CD8-positive, alpha-beta memory T cell (primary cell): Measurements from ENCODE around the gene RAPGEF1. TPM values are rescaled to one million over a fixed set of nuclear protein-coding genes. Genes with fewer than 3 reads are reported as not detected.

Experiments
- CTCF ChIA-PET: fragments of 350-600 bp; sonication (Branson Sonifier 250); formaldehyde crosslinking; loops from one replicate; lab custom pipeline; 2021; ENCODE audit warnings: antibody characterized with exemption; lab: Charles Lee
- POLR2A ChIA-PET: fragments of 350-600 bp; sonication (Branson Sonifier 250); formaldehyde crosslinking; loops from one replicate; lab custom pipeline; 2021; ENCODE audit warnings: antibody characterized with exemption; lab: Charles Lee
- DNase-seq, 5 donors: peaks; one replicate each; pipeline versions ENCODE4 v3.0.0 to v3.0.0-alpha.2; 2020 to 2022; ENCODE audit warnings: mixed read lengths in 1 of 5
- H3K27ac ChIP-seq: one replicate; pipeline ENCODE4 v1.7.0; 2013; ENCODE audit warnings: low read depth, mild to moderate bottlenecking, low read length, moderate library complexity
- H3K27me3 ChIP-seq: 2 replicates; pipeline ENCODE4 v1.7.0; 2013; ENCODE audit warnings: low read length, mild to moderate bottlenecking; ENCODE audit not compliant: insufficient read depth, poor library complexity, severe bottlenecking
- H3K36me3 ChIP-seq: 2 replicates; pipeline ENCODE4 v1.7.0; 2013; ENCODE audit warnings: mild to moderate bottlenecking, low read length, moderate library complexity; ENCODE audit not compliant: insufficient read depth
- H3K4me1 ChIP-seq: 2 replicates; pipeline ENCODE4 v1.7.0; 2013; ENCODE audit warnings: mild to moderate bottlenecking, low read length, moderate library complexity; ENCODE audit not compliant: insufficient read depth
- H3K4me3 ChIP-seq: 2 replicates; pipeline ENCODE4 v1.7.0; 2013; ENCODE audit warnings: mild to moderate bottlenecking, low read length
- H3K9me3 ChIP-seq: 2 replicates; pipeline ENCODE4 v1.7.0; 2013; ENCODE audit warnings: mild to moderate bottlenecking, low read length
- H3K27ac Mint-ChIP-seq, 8 donors: one replicate each; pipeline ENCODE4 v1.8.0; 2020 to 2021; ENCODE audit warnings: mixed read lengths in 8 of 8, mild to moderate bottlenecking in 6 of 8, inconsistent platforms in 3 of 8, moderate library complexity in 3 of 8
- H3K27me3 Mint-ChIP-seq, 2 donors: one replicate each; pipeline ENCODE4 v1.8.0; 2020 to 2021; ENCODE audit warnings: mixed read lengths in 2 of 2, mild to moderate bottlenecking in 1 of 2, moderate library complexity in 1 of 2
- H3K36me3 Mint-ChIP-seq, 3 donors: one replicate each; pipeline ENCODE4 v1.8.0; 2020 to 2021; ENCODE audit warnings: mixed read lengths in 3 of 3, inconsistent platforms in 1 of 3, mild to moderate bottlenecking in 1 of 3
- H3K4me1 Mint-ChIP-seq, 3 donors: one replicate each; pipeline ENCODE4 v1.8.0; 2020 to 2021; ENCODE audit warnings: mixed read lengths in 3 of 3, inconsistent platforms in 1 of 3, mild to moderate bottlenecking in 1 of 3
- H3K4me3 Mint-ChIP-seq, 7 donors: one replicate each; pipeline ENCODE4 v1.8.0; 2020 to 2021; ENCODE audit warnings: mixed read lengths in 7 of 7, mild to moderate bottlenecking in 6 of 7, moderate library complexity in 4 of 7, inconsistent platforms in 2 of 7
- H3K9me3 Mint-ChIP-seq, 5 donors: one replicate each; pipeline ENCODE4 v1.8.0; 2020 to 2022; ENCODE audit warnings: mixed read lengths in 5 of 5, mild to moderate bottlenecking in 3 of 5, moderate library complexity in 2 of 5, inconsistent platforms in 1 of 5
- polyA plus RNA-seq: library from polyadenylated mRNA; unstranded; fragments of 300-500 nt; fragmentation: Illumina TruSeq; gene quantifications from one replicate; pipeline ENCODE4 v1.2.3, GENCODE V29; 2021
- total RNA-seq, 2 experiments: library from RNA; stranded (reverse); gene quantifications; one replicate each; pipeline ENCODE4 v1.2.3, GENCODE V29; 2021

RAPGEF1 gene
- total and polyA plus RNA-seq, 3 experiments from 2014 or later = 20.1 to 148 (median 145) TPM

DNA sequence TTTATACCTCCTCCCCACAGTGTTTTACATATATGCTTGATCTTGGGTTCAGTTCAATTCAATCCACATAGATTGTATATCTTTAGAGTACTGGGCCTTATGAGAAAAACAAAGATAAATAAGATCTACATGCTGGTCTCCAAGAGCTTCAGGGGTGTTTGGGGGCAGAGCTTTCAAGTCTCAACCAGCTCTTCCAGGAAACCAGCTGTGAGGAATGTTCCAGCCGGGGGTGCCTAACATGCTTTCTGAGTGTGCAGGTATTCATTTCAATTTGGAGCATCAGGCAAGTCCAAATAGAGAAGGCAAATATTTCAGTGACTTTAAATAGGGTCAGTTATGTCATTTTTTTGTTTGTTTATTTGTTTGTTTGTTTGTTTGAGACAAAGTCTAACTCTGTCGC lies 5.7 kb upstream of the RAPGEF1 start:
- Histone ChIP-seq H3K27me3 (no peaks in the 10 kb centered on the region), H3K4me1 (peaks cover 27% of the 10 kb centered on the region), H3K9me3 (no peaks in the 10 kb centered on the region), H3K4me3 (no peak overlapping the region), H3K36me3 (no peaks in the 10 kb centered on the region), H3K27ac (no peak overlapping the region)
- no peaks in the 10 kb centered on the region for H3K36me3 Mint-ChIP-seq
- DNase-seq = no peak
- no peaks in the 10 kb centered on the region for H3K9me3 Mint-ChIP-seq
- H3K27ac Mint-ChIP-seq = peak overlapping the region in 2 of 8 donors; percentile 64 to 77
- H3K4me3 Mint-ChIP-seq = no peak overlapping the region
- CTCF ChIA-PET = interaction anchor here (1.0 to 9.7 kb wide), 8 partner anchors 10 to 491 kb away, joined by 3 to 119 read pairs (median 5); no protein-coding TSS in a partner anchor
- POLR2A ChIA-PET = no interaction called here
- peaks cover 0 to 2% of the 10 kb centered on the region in 2 donors for H3K27me3 Mint-ChIP-seq
- peaks cover 22 to 38% (median 37%) of the 10 kb centered on the region in 3 donors for H3K4me1 Mint-ChIP-seq

- no peak overlapping the region for H3K27ac ChIP-seq
Observed at GRCh38 chr9:131744720-131745201, 4.9 kb upstream of the RAPGEF1 start.

DNA sequence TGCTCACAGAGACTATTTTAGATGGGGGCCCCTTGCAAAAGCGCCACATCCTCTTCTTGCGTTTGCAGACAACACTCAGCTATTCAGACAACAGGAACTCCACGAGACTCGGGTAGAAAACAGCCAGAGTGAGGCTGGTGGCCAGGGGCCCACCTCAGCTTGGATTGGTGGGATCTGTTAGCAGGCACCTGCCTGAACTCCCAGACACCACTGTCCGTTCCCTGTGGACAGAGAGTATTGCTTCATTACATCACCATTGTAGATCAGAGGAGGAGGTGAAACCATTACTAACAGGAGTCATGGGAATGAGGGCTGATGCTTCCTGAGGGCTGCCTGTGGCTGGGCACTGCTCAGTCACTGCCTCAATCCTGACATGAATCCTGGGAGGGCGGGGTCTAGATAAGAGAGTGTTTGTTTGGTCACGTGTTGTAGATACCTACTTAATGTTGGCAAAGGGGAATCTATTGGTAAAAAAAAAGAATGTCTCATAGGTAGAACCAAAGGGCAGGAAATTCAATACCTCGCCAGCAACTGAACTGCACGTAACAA lies 4.4 kb upstream of the RAPGEF1 start:
- POLR2A ChIA-PET = interaction anchor here (0.6 to 1.1 kb wide), 6 partner anchors 11 to 210 kb away, joined by 3 to 8 read pairs (median 3); no protein-coding TSS in a partner anchor
- peak overlapping the region; percentile 77 to 96 (median 92) for H3K27ac Mint-ChIP-seq
- peaks cover 22 to 42% (median 37%) of the 10 kb centered on the region in 3 donors for H3K4me1 Mint-ChIP-seq
- H3K4me3 Mint-ChIP-seq = peak overlapping the region in 5 of 7 donors; percentile 4 to 74 (median 63)
- no peaks in the 10 kb centered on the region for H3K27me3 ChIP-seq
- peaks cover 0 to 2% of the 10 kb centered on the region in 2 donors for H3K27me3 Mint-ChIP-seq
- CTCF ChIA-PET = interaction anchor here (0.5 to 9.7 kb wide), 18 partner anchors 11 to 524 kb away, joined by 3 to 119 read pairs (median 3); no protein-coding TSS in a partner anchor
- no peaks in the 10 kb centered on the region for H3K9me3 Mint-ChIP-seq
- H3K27ac ChIP-seq = no peak overlapping the region
- peaks cover 0 to under 1% (median 0%) of the 10 kb centered on the region in 3 donors for H3K36me3 Mint-ChIP-seq
- no peaks in the 10 kb centered on the region for H3K36me3 ChIP-seq
- DNase-seq = peak in 2 of 5 donors; percentile 39 to 58
- no peaks in the 10 kb centered on the region for H3K9me3 ChIP-seq
- no peak overlapping the region for H3K4me3 ChIP-seq
- H3K4me1 ChIP-seq = peaks cover 27% of the 10 kb centered on the region

More at GRCh38 chr9:131744720-131745201, 4.9 kb upstream of the RAPGEF1 start:
- Histone ChIP-seq H3K36me3 (no peaks in the 10 kb centered on the region), H3K4me1 (peaks cover 27% of the 10 kb centered on the region), H3K9me3 (no peaks in the 10 kb centered on the region), H3K27me3 (no peaks in the 10 kb centered on the region), H3K4me3 (no peak overlapping the region)
- H3K4me1 Mint-ChIP-seq = peaks cover 22 to 42% (median 37%) of the 10 kb centered on the region in 3 donors
- H3K27ac Mint-ChIP-seq = peak overlapping the region; percentile 1 to 96 (median 92)
- no peaks in the 10 kb centered on the region for H3K9me3 Mint-ChIP-seq
- no peak for DNase-seq
- peaks cover 0 to 2% of the 10 kb centered on the region in 2 donors for H3K27me3 Mint-ChIP-seq
- ChIA-PET POLR2A (interaction anchor here (0.6 to 1.0 kb wide), 4 partner anchors 152 to 211 kb away, joined by 3 to 8 read pairs (median 3); no protein-coding TSS in a partner anchor), CTCF (interaction anchor here (0.5 to 9.7 kb wide), 16 partner anchors 10 to 524 kb away, joined by 3 to 119 read pairs (median 3); no protein-coding TSS in a partner anchor)
- no peaks in the 10 kb centered on the region for H3K36me3 Mint-ChIP-seq
- peak overlapping the region in 2 of 7 donors; percentile 11 to 74 for H3K4me3 Mint-ChIP-seq

- Mint-ChIP-seq H3K4me3 (peak overlapping the region in 5 of 7 donors; percentile 2 to 86 (median 63)), H3K27me3 (peaks cover 0 to 4% of the 10 kb centered on the region in 2 donors), H3K27ac (peak overlapping the region in 7 of 8 donors; percentile 70 to 96 (median 89)), H3K36me3 (peaks cover 0 to 7% (median 2%) of the 10 kb centered on the region in 3 donors), H3K4me1 (peaks cover 29 to 49% (median 44%) of the 10 kb centered on the region in 3 donors), H3K9me3 (no peaks in the 10 kb centered on the region)
- CTCF ChIA-PET = interaction anchor here (0.8 to 9.7 kb wide), 14 partner anchors 12 to 493 kb away, joined by 3 to 119 read pairs (median 4); no protein-coding TSS in a partner anchor
- DNase-seq = no peak
- no peak overlapping the region for H3K4me3 ChIP-seq
- no peak overlapping the region for H3K27ac ChIP-seq
- peaks cover 31% of the 10 kb centered on the region for H3K4me1 ChIP-seq
- no peaks in the 10 kb centered on the region for H3K27me3 ChIP-seq
- POLR2A ChIA-PET = interaction anchor here (0.9 to 1.1 kb wide), 3 partner anchors 11 to 163 kb away, joined by 3 to 4 read pairs (median 3); no protein-coding TSS in a partner anchor
- H3K9me3 ChIP-seq = no peaks in the 10 kb centered on the region
- H3K36me3 ChIP-seq = no peaks in the 10 kb centered on the region
Observed at GRCh38 chr9:131743501-131743900, 3.6 kb upstream of the RAPGEF1 start.

DNA sequence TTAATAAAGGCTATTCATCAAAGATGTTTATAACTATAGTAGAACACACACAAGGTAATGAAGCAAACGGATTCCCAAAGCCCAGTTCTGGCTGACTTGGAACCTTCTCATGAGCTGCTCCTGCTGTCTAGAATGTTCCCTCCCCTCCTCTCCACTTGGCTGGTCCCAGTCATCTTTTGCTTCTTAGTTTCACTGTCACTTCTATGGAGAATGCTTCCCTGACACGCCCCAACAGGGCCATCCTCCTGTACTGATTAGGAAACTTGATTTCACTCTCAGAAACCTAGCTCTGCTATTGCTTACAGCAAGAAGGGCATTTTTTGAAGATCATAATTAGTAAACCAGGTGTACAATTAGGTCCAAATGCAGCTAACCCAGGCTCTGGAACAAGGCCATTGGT lies 3.2 kb upstream of the RAPGEF1 start:
- Histone ChIP-seq H3K27me3 (no peaks in the 10 kb centered on the region), H3K27ac (no peak overlapping the region), H3K9me3 (no peaks in the 10 kb centered on the region), H3K36me3 (no peaks in the 10 kb centered on the region), H3K4me1 (peaks cover 36% of the 10 kb centered on the region), H3K4me3 (no peak overlapping the region)
- ChIA-PET CTCF (interaction anchor here (0.9 to 9.7 kb wide), 12 partner anchors 12 to 393 kb away, joined by 3 to 119 read pairs (median 4); no protein-coding TSS in a partner anchor), POLR2A (interaction anchor here (1.0 to 1.1 kb wide), 2 partner anchors 10 to 65 kb away, joined by 3 to 4 read pairs; no protein-coding TSS in a partner anchor)
- Mint-ChIP-seq H3K27me3 (peaks cover 0 to 4% of the 10 kb centered on the region in 2 donors), H3K36me3 (peaks cover 0 to 7% (median 2%) of the 10 kb centered on the region in 3 donors), H3K27ac (peak overlapping the region in 6 of 8 donors; percentile 7 to 96 (median 62)), H3K4me3 (peak overlapping the region in 4 of 7 donors; percentile 43 to 86 (median 65)), H3K4me1 (peaks cover 32 to 53% (median 48%) of the 10 kb centered on the region in 3 donors), H3K9me3 (no peaks in the 10 kb centered on the region)
- DNase-seq = no peak

DNA sequence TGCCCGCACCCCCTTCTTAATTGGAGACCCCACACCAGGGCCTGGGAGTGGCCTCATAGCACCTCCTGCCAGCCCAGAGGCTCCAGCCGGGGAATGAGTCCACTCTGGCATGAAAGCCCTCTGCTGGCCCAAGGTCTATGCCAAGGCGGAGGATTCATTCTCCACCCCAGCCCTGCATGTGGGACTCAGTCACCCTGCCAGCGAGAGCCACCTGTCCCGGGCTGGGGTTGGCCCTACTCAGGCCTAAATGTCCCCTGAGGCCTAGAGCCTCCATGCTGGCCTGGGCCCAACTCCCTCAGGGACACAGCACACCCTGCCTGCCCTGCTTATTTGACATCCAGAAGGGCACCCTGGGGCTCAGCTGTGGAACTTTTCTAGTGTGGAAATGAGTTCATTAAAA lies 1.0 kb upstream of the RAPGEF1 start:
- peak overlapping the region in 3 of 8 donors; percentile 17 to 62 (median 51) for H3K27ac Mint-ChIP-seq
- no peaks in the 10 kb centered on the region for H3K9me3 ChIP-seq
- ChIA-PET POLR2A (interaction anchor here (0.6 kb wide), 1 partner anchor 106 kb away, joined by 6 read pairs; no protein-coding TSS in a partner anchor), CTCF (interaction anchor here (0.8 to 9.7 kb wide), 22 partner anchors 9 to 562 kb away, joined by 3 to 119 read pairs (median 4); no protein-coding TSS in a partner anchor)
- peaks cover 56% of the 10 kb centered on the region for H3K4me1 ChIP-seq
- peaks cover 44 to 65% (median 59%) of the 10 kb centered on the region in 3 donors for H3K4me1 Mint-ChIP-seq
- DNase-seq = no peak
- peak overlapping the region; percentile 56 to 85 (median 73) for H3K4me3 Mint-ChIP-seq
- peaks cover 0 to 17% (median 2%) of the 10 kb centered on the region in 3 donors for H3K36me3 Mint-ChIP-seq
- peaks cover 0 to 1% (median 0%) of the 10 kb centered on the region in 5 donors for H3K9me3 Mint-ChIP-seq
- H3K27me3 Mint-ChIP-seq = peaks cover 0 to 3% of the 10 kb centered on the region in 2 donors
- H3K36me3 ChIP-seq = no peaks in the 10 kb centered on the region
- H3K27me3 ChIP-seq = no peaks in the 10 kb centered on the region
- no peak overlapping the region for H3K4me3 ChIP-seq
- H3K27ac ChIP-seq = no peak overlapping the region

DNA sequence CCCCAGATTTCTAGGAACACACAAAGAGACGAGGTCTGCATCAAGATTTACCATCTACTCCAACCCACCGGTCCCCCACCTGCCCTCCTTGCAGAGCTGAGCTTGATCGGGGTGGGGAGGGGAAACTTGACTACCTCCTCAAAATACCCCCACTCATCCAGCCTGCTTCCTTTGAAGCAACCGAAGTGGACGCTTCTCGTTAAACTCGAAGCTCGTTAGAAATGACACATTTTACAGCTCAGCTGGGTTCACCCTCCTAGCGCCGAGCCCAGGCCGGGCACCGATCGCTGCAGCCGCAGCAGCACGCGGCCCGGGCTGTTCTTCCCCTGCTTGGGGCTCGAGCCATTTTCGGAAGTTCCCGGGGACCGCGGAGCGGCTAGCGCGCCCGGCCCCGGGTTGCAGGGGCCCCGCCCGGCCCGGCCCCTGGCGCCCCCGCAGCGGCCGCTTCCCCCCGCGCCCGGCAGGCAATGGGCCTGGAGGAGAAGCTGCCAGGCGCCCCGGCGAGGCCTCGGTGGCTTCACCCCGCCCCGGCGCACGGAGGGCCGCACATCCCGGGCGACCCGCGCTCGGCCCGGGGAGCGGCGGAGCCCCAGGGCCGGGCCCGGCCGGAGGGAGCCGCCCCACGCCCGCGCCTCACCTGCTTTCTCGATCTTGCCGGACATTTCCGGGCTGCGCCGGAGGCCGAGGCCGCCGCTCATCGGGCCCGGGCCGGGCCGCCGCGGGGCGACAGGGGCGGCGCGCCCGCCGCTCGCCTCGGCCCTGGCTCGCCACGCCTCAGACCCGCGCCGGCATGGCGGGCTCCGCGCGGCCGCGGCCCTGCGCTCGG lies 530 bp downstream of the RAPGEF1 start:
- ChIA-PET POLR2A (interaction anchor here (0.9 to 2.5 kb wide), 5 partner anchors 11 to 154 kb away, joined by 3 to 11 read pairs (median 5); no protein-coding TSS in a partner anchor), CTCF (interaction anchor here (0.6 to 9.7 kb wide), 20 partner anchors 12 to 341 kb away, joined by 3 to 119 read pairs (median 5); no protein-coding TSS in a partner anchor)
- H3K4me3 ChIP-seq = peak overlapping the region; percentile 51
- peak; percentile 35 to 62 (median 39) for DNase-seq
- peak overlapping the region; percentile 33 for H3K27ac ChIP-seq
- no peaks in the 10 kb centered on the region for H3K27me3 ChIP-seq
- Mint-ChIP-seq H3K27me3 (peaks cover 0 to 2% of the 10 kb centered on the region in 2 donors), H3K36me3 (peaks cover 2 to 27% (median 3%) of the 10 kb centered on the region in 3 donors), H3K4me1 (peaks cover 53 to 67% (median 61%) of the 10 kb centered on the region in 3 donors), H3K4me3 (peak overlapping the region; percentile 90 to 98 (median 94)), H3K27ac (peak overlapping the region; percentile 81 to 98 (median 94)), H3K9me3 (peaks cover 0 to 1% (median 0%) of the 10 kb centered on the region in 5 donors)
- H3K4me1 ChIP-seq = peaks cover 62% of the 10 kb centered on the region
- H3K9me3 ChIP-seq = no peaks in the 10 kb centered on the region
- H3K36me3 ChIP-seq = no peaks in the 10 kb centered on the region
